Left kidney (tissue), 2 donors: ENCODE data around the gene PDCL2. TPM values are rescaled to one million over a fixed set of nuclear protein-coding genes. Genes with fewer than 3 reads are reported as not detected.

Experiments
- DNase-seq: peaks from one replicate; pipeline ENCODE4 v3.0.0-alpha.2; 2013
- polyA plus RNA-seq: library from polyadenylated mRNA; unstranded; fragments of 120-200 nt; gene quantifications from one replicate; pipeline ENCODE4 v1.2.1, GENCODE V29; 2013; ENCODE audit not compliant: insufficient read length

The PDCL2 gene
- polyA plus RNA-seq, 1 donor, result not detected

GRCh38 chr4:55538531-55538930 lies 53.5 kb downstream of the PDCL2 start:
- DNase-seq, result no peak

GRCh38 chr4:55534306-55534705 lies 57.7 kb downstream of the PDCL2 start:
- no peak for DNase-seq

DNA sequence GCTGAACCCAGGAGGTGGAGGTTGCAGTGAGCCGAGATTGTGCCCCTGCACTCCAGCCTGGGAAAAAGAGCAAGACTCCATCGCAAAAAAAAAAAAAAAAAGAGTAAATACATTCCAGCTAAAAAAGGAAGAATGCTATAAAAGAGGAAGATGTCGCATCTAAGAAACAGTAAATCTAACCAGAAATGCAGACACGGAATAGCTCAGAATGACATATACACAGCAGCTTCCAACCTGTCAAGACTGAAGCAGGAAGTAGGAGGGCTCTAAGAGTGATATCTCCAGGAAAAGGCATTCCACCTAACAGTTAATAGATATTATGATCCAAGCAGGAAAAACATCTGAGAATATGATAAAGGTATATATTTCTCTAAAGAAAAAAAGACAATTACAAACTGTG lies 61.4 kb downstream of the PDCL2 start:
- no peak for DNase-seq

GRCh38 chr4:55530167-55530566 lies 61.9 kb downstream of the PDCL2 start:
- DNase-seq, result no peak

DNA sequence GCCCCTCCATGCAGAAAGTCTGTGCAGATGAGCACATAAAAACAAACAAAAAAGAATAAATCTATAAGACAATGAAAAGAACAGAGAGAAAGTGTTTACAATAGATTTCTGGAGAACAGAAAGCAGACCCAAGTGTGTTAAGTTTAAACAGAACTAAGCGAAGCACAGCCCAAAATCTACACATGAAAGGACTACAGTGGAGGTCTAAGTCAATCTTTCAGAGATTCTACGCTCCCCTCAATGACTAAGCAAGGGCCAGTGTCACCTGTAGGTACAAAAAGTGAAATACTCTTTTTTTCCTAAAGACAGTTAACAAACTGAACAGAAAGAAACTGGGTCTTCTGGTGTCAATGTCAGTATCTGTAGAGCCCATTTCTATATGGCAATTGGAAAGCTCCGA lies 63.6 kb downstream of the PDCL2 start:
- DNase-seq, result no peak

GRCh38 chr4:55524844-55525571 lies 67.0 kb downstream of the PDCL2 start:
- DNase-seq, result no peak

DNA sequence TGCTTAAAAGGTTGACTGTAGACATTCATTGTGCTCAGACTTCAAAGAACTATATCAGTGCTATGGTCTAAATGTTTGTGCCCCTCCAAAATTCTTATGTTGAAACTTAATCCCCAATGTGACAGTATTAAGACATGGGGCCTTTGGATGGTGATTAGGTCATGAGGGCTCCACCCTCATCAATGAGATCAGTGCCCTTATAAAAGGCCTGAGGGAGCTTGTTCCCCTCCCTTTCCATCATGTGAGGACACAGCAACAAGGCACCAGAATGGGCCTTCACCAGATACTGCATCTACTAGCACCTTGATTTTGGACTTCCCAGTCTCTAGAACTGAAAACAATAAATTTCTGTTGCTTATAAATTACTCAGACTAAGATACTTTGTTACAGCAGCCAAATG lies 73.6 kb downstream of the PDCL2 start:
- DNase-seq, result no peak

GRCh38 chr4:55517526-55518229 lies 74.4 kb downstream of the PDCL2 start:
- no peak for DNase-seq

DNA sequence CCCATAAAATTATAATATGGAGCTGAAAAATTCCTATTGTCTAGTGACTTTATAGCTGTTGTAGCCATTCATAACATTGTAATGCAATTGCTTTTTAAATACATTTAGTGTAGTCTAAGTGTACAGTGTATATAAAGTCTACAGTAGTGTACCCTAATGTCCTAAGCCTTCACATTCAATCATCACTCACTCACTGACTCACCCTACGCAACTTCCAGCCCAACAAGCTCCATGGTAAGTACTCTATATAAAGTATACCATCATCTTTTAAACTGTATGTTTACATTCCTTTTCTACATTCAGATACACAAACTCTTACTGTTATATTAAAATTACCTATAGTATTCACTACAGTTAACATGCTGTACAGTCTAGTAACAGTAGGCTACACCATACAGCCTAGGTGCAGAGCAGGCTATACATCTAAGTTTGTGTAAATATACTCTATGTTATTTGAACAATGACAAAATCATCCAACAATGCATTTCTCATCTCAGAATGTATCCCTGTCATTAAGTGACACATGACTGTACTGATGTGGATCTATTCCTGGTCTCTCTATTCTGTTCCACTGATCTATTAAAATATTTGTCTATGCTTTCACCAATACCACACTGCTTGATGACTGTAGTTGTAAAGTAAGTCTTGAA lies 79.0 kb downstream of the PDCL2 start:
- DNase-seq, result no peak

- no peak for DNase-seq
Measured at GRCh38 chr4:55512077-55512476, 80.0 kb downstream of the PDCL2 start.

DNA sequence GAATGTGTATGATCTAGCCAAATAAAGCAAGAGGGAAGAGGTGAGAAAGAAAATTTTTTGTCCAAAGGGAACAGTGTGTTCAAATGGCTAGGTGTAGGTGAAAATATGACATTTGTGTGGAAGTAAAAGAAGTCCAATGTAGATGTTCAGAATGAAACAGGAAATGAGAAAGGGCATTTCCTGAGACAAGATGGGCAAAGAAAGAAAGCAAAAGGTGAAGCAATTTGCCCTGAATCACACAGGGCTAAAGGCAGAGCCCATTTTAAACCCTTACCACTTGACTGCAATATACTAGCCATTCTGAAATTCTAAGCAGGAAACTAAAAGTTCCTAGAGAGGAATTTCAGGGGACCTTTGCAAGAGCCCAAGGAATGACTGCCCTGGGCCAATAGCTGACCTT lies 81.4 kb downstream of the PDCL2 start:
- DNase-seq, result no peak

GRCh38 chr4:55509266-55509665 lies 82.8 kb downstream of the PDCL2 start:
- no peak for DNase-seq

GRCh38 chr4:55507612-55508011 lies 84.4 kb downstream of the PDCL2 start:
- DNase-seq, result no peak

Other genes with a start within 250 kb of the PDCL2 start
- gene SRD5A3, start 246.0 kb downstream of the PDCL2 start, polyA plus RNA-seq, result 18.0 TPM
- gene TMEM165, start 196.3 kb downstream of the PDCL2 start, polyA plus RNA-seq, result 101 TPM
- gene CLOCK, start 45.3 kb downstream of the PDCL2 start, polyA plus RNA-seq, result 25.4 TPM
- 7.7 TPM for gene NMU, start 44.1 kb upstream of the PDCL2 start, polyA plus RNA-seq
- not detected for gene EXOC1L, start 227.5 kb upstream of the PDCL2 start, polyA plus RNA-seq